Medulla oblongata (tissue), 1 donor: ENCODE data around the gene RBP4.
A peak's percentile ranks its signal among the peaks of the same experiment; 100 is the strongest.

ENCODE experiments used
- DNase-seq: peaks from one replicate; pipeline ENCODE4 v3.0.0-alpha.2; 2015; ENCODE audit errors: extremely low spot score

The RBP4 gene

GRCh38 chr10:93596539-93596938 is 4.5 kb downstream of the RBP4 start:
- DNase-seq, result no peak

- DNase-seq, result no peak
Measured at GRCh38 chr10:93595378-93596161, 5.5 kb downstream of the RBP4 start.

GRCh38 chr10:93594518-93594917 is 6.5 kb downstream of the RBP4 start:
- DNase-seq, result no peak

- no peak for DNase-seq
Measured at GRCh38 chr10:93593749-93594148, 7.3 kb downstream of the RBP4 start.

- DNase-seq, result no peak
Measured at GRCh38 chr10:93593254-93593653, 7.8 kb downstream of the RBP4 start.

- DNase-seq, result no peak
Measured at GRCh38 chr10:93591065-93591808, 9.8 kb downstream of the RBP4 start.

- no peak for DNase-seq
Measured at GRCh38 chr10:93590638-93591037, 10.4 kb downstream of the RBP4 start.

- DNase-seq, result no peak
Measured at GRCh38 chr10:93589648-93590562, 11.1 kb downstream of the RBP4 start.

GRCh38 chr10:93584445-93584844 is 16.6 kb downstream of the RBP4 start:
- no peak for DNase-seq

- no peak for DNase-seq
Measured at GRCh38 chr10:93580828-93581227, 20.2 kb downstream of the RBP4 start.

- no peak for DNase-seq
Measured at GRCh38 chr10:93579985-93580711, 20.9 kb downstream of the RBP4 start.

GRCh38 chr10:93579089-93579488 is 21.9 kb downstream of the RBP4 start:
- no peak for DNase-seq

- DNase-seq, result no peak
Measured at GRCh38 chr10:93577565-93577964, 23.5 kb downstream of the RBP4 start.

- no peak for DNase-seq
Measured at GRCh38 chr10:93576888-93577287, 24.1 kb downstream of the RBP4 start.

GRCh38 chr10:93573924-93574323 is 27.1 kb downstream of the RBP4 start:
- no peak for DNase-seq

- DNase-seq, result peak; percentile 82
Measured at GRCh38 chr10:93573051-93573909, 27.8 kb downstream of the RBP4 start.

- DNase-seq, result no peak
Measured at GRCh38 chr10:93572606-93573005, 28.4 kb downstream of the RBP4 start.

GRCh38 chr10:93570383-93570782 is 30.7 kb downstream of the RBP4 start:
- peak; percentile 25 for DNase-seq

- no peak for DNase-seq
Measured at GRCh38 chr10:93568105-93568390, 33.0 kb downstream of the RBP4 start.

GRCh38 chr10:93567277-93568104 is 33.5 kb downstream of the RBP4 start:
- no peak for DNase-seq
